NCI-H2081 (cell line): ENCODE data around the gene FFAR4.

Experiments used
- DNase-seq, 2 experiments: peaks; one replicate each; lab custom pipeline; 2025; lab: John Stamatoyannopoulos, UW

The FFAR4 gene

GRCh38 chr10:93600446-93601145 lies 34.1 kb downstream of the FFAR4 start:
- DNase-seq = no peak

DNA sequence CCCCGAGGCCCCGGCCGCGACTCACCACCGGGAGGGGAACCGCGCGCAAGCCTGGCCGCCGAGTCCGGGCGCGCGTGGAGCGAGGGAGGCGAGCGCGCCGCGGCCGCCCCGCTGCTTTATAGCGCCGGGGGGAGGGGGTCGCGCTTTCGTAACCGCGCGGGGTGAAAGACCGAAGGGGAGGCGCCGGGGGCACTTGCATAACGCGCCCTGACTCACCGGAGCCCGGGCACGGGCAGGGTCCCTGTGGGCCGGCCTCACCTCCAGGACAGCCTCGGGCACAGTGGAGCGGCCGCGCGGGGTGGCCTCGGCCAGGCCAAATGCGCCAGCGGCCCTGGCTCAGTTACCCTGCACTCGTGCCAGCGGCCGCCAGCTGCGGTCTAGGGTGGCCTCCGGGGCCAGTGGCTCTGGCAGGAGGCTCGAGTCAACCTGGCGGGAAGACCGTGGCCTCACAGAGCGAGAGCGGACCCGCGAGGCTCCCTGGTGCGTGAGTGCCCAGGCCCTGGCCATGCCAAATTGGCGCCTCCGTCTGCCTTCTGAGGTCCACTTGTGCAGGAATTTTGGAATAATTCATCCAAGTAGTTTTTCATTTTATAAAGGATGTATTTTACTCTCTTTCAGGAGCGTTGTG lies 34.8 kb downstream of the FFAR4 start, which contains the start of gene RBP4:
RBP4 (minus strand) TSS at position 90 of the 628 bp plus-strand sequence. CDS start 207 bp downstream, outside the sequence.
- DNase-seq = no peak

- no peak for DNase-seq
These were observed 35.3 kb downstream of the FFAR4 start for GRCh38 chr10:93601774-93602162.

DNA sequence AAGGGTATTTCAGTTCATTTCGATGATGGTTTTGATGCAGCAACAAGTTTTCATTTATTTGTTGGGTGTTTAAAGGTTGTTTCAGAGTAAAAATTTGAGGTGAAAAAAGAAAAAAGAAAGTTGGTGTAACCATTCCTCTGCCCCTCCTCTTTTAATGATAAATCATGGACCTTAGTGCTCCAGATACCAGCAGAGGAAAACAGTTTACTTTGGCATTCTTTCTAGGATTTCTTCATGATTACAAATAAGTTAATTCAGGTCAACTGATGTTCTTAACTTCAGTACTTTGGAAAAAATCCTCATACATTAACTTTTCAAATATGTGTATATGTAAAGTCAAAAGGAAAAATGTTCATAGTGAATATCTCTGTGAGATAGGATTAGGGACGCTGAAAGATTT lies 36.6 kb downstream of the FFAR4 start:
- DNase-seq = no peak

GRCh38 chr10:93604146-93604545 lies 37.7 kb downstream of the FFAR4 start:
- DNase-seq = peak in 1 of 2 experiments; percentile 40

DNA sequence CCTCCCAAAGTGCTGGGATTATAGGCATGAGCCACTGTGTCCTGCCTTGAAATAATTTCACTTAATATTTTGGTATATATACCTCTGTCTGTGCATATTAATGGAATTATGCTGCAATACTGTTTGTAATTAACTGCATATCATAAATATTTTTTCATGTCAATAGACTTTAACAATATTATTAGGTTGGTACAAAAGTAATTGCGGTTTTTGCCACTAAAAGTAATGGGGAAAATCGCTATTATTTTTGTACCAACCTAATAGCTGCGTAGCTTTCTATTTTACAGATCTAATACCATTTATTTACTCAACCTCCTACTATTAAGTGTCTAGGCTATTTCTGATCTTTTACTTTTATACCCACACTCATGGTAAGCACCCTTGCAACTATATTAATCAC lies 42.0 kb downstream of the FFAR4 start:
- no peak for DNase-seq

DNA sequence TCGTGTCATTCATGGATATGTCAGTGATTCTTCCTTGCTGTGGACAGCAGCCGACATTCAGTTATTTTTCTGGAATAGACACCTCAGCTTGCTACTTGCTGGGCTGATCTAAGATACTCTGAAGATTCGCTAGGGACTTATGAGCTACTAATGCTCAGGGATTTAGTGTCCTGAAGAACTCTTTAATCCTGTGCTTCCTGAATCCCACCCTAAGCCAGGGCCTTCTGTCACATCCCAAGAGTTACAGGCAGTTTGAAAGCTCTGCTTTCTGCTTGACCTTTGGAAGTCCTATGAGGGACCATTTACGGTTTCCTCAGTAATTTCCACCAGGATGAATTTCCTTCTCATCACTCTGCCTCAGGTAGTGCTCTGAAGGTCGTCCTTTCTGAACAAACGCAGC lies 45.8 kb downstream of the FFAR4 start, which contains the start of gene PDE6C:
PDE6C (plus strand) TSS at position 227 of the 400 bp plus-strand sequence. CDS start 189 bp downstream, outside the sequence.
- DNase-seq = no peak

GRCh38 chr10:93613126-93613525 lies 46.7 kb downstream of the FFAR4 start:
- no peak for DNase-seq

DNA sequence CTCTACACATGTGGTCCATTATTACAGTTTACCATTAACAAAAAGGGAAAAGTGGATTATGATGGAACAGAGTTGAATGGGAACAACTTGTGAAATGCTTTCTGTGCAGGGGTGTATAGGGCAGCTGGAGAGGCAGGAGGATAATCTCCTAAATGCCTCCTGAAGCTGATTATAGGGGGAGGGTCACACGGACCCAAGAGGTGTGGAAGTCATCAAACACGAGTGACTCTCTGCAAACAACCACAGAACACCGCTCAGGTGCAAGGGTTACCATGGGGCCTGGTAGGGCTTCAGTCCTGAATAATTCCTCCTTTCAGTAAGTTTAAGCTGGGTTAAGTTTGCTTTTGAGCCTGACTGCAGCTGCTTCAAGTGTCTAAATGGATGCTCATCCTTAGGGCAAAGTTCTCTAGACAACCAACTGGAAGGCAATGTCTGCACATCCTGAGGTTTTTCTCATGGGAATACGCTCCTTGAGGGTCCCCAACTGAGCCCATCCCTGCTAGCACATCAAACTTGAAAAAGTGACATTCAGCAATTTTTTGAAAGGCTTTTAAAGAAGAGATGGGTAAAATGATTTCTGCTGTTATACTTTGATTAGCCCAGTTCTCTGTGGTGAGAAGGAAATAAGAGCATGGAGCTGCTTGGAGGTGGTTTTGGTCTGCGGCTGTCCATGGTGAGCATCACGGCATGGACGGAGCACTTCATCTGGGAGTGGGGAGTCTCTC lies 47.8 kb downstream of the FFAR4 start:
- no peak for DNase-seq

- DNase-seq = no peak
These were observed 49.2 kb downstream of the FFAR4 start for GRCh38 chr10:93615576-93616235.

- no peak for DNase-seq
These were observed 54.5 kb downstream of the FFAR4 start for GRCh38 chr10:93620925-93621324.

- no peak for DNase-seq
These were observed 56.5 kb downstream of the FFAR4 start for GRCh38 chr10:93622942-93623341.

GRCh38 chr10:93628858-93629257 lies 62.4 kb downstream of the FFAR4 start:
- DNase-seq = no peak

DNA sequence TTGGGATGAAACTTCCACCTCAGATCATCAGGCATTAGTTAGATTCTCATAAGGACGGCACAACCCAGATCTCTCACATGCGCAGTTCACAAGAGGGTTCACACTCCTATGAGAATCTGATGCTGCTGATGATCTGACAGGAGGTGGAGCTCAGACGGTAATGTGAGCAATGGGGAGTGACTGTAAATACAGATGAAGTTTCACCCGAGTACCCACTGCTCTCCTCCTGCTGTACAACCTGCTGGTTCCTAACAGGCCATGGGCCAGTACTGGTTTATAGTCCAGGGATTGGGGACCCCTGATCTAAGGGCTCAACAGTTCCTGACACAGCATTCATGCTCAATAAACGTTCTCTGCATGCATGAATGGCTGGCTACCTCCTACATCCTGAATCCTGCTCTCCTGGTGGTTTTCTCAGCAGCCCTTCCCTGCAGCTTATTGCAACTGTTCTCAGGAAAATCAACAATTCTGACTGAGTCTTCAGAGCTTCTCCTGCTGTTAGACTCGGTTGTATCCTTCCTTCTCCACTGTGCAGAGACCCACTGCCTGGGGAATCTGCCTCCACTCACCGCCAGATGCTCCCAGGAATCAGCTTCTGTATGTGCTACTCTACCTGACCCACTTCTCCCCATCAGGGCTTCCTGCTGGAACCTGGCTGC lies 63.3 kb downstream of the FFAR4 start:
- DNase-seq = no peak

- DNase-seq = no peak
These were observed 64.4 kb downstream of the FFAR4 start for GRCh38 chr10:93630625-93631557.
